ENCODE measurements around the gene SND1.

SND1 gene

DNA sequence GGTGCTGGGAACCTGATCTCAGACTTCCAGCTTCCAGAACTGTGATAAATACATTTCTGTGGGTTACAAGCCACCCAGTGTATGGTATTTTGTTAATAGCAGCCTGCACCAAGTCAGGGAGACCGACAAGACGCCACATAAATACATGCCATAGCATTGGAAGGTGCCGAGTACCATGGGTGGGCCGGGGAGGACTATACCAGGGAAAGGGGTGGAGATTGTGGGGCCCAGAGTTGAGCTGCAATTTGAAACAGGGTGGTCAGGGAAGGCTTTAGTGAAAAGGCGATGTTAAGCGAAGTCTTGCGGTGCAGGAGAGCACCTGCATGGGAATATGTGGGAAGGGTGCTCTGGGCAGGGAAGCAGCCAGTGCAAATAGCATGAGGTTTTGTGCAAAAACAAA lies 468.1 kb downstream of the SND1 start:
- ChIA-PET CTCF (no interaction called here), POLR2A (no interaction called here)
- TF ChIP-seq, protein P1, sequence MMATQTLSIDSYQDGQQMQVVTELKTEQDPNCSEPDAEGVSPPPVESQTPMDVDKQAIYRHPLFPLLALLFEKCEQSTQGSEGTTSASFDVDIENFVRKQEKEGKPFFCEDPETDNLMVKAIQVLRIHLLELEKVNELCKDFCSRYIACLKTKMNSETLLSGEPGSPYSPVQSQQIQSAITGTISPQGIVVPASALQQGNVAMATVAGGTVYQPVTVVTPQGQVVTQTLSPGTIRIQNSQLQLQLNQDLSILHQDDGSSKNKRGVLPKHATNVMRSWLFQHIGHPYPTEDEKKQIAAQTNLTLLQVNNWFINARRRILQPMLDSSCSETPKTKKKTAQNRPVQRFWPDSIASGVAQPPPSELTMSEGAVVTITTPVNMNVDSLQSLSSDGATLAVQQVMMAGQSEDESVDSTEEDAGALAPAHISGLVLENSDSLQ (IDR thresholded peaks at IDR 0.05) = no peak
- TF ChIP-seq CTBP1 (IDR thresholded peaks at IDR 0.05; ENCODE audit: borderline replicate concordance) = no peak
- TF ChIP-seq L3MBTL2 (conservative IDR thresholded peaks at IDR 0.05) = no peak
- TF ChIP-seq ARNT (IDR thresholded peaks at IDR 0.05) = no peak
- TF ChIP-seq FOXK2 (IDR thresholded peaks at IDR 0.05) = no peak
- TF ChIP-seq NFRKB (IDR thresholded peaks at IDR 0.05) = no peak
- no peak for TF ChIP-seq HDGF (IDR thresholded peaks at IDR 0.05; ENCODE audit: borderline replicate concordance)
- no peak for DNase-seq (ENCODE audit: extremely low spot score)

DNA sequence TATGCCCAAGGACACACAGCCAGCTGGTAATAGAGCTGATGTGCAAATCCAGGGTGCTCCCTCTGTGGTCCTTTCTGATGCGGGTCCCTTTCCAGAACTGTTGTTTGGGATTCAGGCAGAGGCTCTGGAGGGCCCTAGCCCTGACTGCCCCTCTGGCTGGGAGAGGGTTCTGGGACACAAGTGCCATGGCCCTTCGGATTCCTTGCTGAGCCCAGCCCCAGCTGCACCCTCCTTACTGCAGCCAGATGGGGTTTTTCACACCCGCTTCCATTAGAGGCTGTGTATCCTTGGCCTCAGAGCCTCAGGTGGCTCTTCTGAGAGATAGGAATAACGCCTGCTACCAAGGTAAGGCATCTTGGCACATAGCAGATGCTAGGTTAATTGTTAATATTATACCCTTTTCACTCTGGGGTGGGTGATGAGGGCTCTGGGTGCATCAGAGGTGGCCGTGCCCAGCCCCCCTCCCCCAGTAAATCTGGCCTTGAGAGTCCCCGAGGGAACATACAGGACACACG lies 469.0 kb downstream of the SND1 start:
- POLR2A ChIA-PET = no interaction called here
- CTCF ChIA-PET = interaction anchor here (0.6 kb wide), 1 partner anchor 10 kb away, joined by 3 read pairs; no protein-coding TSS in a partner anchor
- DNase-seq (ENCODE audit: extremely low spot score) = no peak
- TF ChIP-seq FOXK2 (IDR thresholded peaks at IDR 0.05) (no peak), L3MBTL2 (conservative IDR thresholded peaks at IDR 0.05) (no peak), HDGF (IDR thresholded peaks at IDR 0.05; ENCODE audit: borderline replicate concordance) (no peak), FOXA1 (IDR thresholded peaks at IDR 0.05) (no peak), SUZ12 (IDR thresholded peaks at IDR 0.05) (no peak), LEF1 (IDR thresholded peaks at IDR 0.05; ENCODE audit: borderline replicate concordance) (no peak), ELF4 (IDR thresholded peaks at IDR 0.05) (no peak), BHLHE40 (IDR thresholded peaks at IDR 0.05; ENCODE audit: borderline replicate concordance) (no peak), ZNF384 (IDR thresholded peaks at IDR 0.05) (no peak), ARNT (IDR thresholded peaks at IDR 0.05) (no peak), CTBP1 (IDR thresholded peaks at IDR 0.05; ENCODE audit: borderline replicate concordance) (no peak), FOXM1 (IDR thresholded peaks at IDR 0.05; ENCODE audit: borderline replicate concordance) (no peak), SP1 (IDR thresholded peaks at IDR 0.05) (no peak), NFRKB (IDR thresholded peaks at IDR 0.05) (no peak), TARDBP (IDR thresholded peaks at IDR 0.05) (no peak)
- TF ChIP-seq, protein P1 (IDR thresholded peaks at IDR 0.05) = no peak

- CTCF ChIA-PET = interaction anchor here (0.6 kb wide), 1 partner anchor 9 kb away, joined by 3 read pairs; no protein-coding TSS in a partner anchor
- no peak for TF ChIP-seq NFRKB (IDR thresholded peaks at IDR 0.05)
- no peak for TF ChIP-seq LEF1 (IDR thresholded peaks at IDR 0.05; ENCODE audit: borderline replicate concordance)
- no peak for TF ChIP-seq FOXK2 (IDR thresholded peaks at IDR 0.05)
- no peak for TF ChIP-seq ZNF384 (IDR thresholded peaks at IDR 0.05)
- TF ChIP-seq SP1 (IDR thresholded peaks at IDR 0.05) = no peak
- no peak for TF ChIP-seq BHLHE40 (IDR thresholded peaks at IDR 0.05; ENCODE audit: borderline replicate concordance)
- no peak for TF ChIP-seq ELF4 (IDR thresholded peaks at IDR 0.05)
- TF ChIP-seq, protein P1 (IDR thresholded peaks at IDR 0.05) = no peak
- TF ChIP-seq FOXA1 (IDR thresholded peaks at IDR 0.05) = no peak
- TF ChIP-seq L3MBTL2 (conservative IDR thresholded peaks at IDR 0.05) = no peak
- no peak for TF ChIP-seq SUZ12 (IDR thresholded peaks at IDR 0.05)
- no peak for TF ChIP-seq FOXM1 (IDR thresholded peaks at IDR 0.05; ENCODE audit: borderline replicate concordance)
- POLR2A ChIA-PET = no interaction called here
- no peak for DNase-seq (ENCODE audit: extremely low spot score)
Measured at GRCh38 chr7:128121711-128122530, 469.9 kb downstream of the SND1 start.

DNA sequence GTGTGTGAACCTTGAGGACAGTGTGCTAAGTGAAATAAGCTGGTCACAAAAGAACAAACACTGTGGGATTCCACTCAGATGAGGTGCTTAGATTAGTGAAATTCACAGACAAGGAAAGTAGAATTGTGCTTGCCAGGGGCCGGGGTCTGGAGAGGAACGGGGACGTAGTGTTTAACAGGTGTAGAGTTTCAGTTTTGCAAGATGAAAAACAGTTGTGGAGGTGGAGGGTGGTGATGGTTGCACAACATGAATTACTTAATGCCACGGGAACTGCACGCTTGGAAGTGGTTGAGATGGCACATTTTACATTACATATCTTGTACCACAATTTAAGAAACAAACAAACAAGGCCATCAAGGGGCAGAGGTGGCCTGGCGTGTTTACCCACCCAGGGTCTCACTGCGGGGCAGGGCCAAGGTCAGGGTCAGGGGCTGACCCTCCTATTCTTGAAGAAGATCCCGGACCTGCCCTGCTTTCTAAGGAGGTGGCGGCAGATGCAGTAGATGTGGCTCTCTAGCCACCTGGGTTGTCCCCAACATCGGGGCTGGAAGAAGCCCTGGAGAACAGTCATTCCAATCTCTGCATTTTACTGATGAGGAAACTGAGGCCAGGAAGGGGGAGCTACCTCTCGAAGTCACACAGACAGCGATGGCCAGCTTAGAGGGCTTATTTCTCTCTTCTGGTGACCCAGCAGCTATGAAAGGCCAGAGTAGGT lies 470.7 kb downstream of the SND1 start:
- DNase-seq (ENCODE audit: extremely low spot score) = no peak
- CTCF ChIA-PET = no interaction called here
- TF ChIP-seq ELF4 (IDR thresholded peaks at IDR 0.05) (no peak), FOXA1 (IDR thresholded peaks at IDR 0.05) (no peak), CTBP1 (IDR thresholded peaks at IDR 0.05; ENCODE audit: borderline replicate concordance) (no peak), FOXK2 (IDR thresholded peaks at IDR 0.05) (no peak), ARNT (IDR thresholded peaks at IDR 0.05) (no peak), SP1 (IDR thresholded peaks at IDR 0.05) (no peak), HDGF (IDR thresholded peaks at IDR 0.05; ENCODE audit: borderline replicate concordance) (no peak), ZNF384 (IDR thresholded peaks at IDR 0.05) (no peak), NFRKB (IDR thresholded peaks at IDR 0.05) (no peak), TARDBP (IDR thresholded peaks at IDR 0.05) (no peak), L3MBTL2 (conservative IDR thresholded peaks at IDR 0.05) (no peak)
- POLR2A ChIA-PET = no interaction called here

GRCh38 chr7:128123291-128124037 lies 471.5 kb downstream of the SND1 start:
- ChIA-PET CTCF (interaction anchor here (0.8 kb wide), 1 partner anchor 86 kb away, joined by 3 read pairs; no protein-coding TSS in a partner anchor), POLR2A (no interaction called here)
- no peak for TF ChIP-seq LEF1 (IDR thresholded peaks at IDR 0.05; ENCODE audit: borderline replicate concordance)
- TF ChIP-seq ZNF384 (IDR thresholded peaks at IDR 0.05) = no peak
- TF ChIP-seq SUZ12 (IDR thresholded peaks at IDR 0.05) = no peak
- TF ChIP-seq, protein P1 (IDR thresholded peaks at IDR 0.05) = no peak
- TF ChIP-seq BHLHE40 (IDR thresholded peaks at IDR 0.05; ENCODE audit: borderline replicate concordance) = no peak
- TF ChIP-seq L3MBTL2 (conservative IDR thresholded peaks at IDR 0.05) = no peak
- no peak for TF ChIP-seq HDGF (IDR thresholded peaks at IDR 0.05; ENCODE audit: borderline replicate concordance)
- TF ChIP-seq SP1 (IDR thresholded peaks at IDR 0.05) = no peak
- no peak for TF ChIP-seq ELF4 (IDR thresholded peaks at IDR 0.05)
- TF ChIP-seq FOXM1 (IDR thresholded peaks at IDR 0.05; ENCODE audit: borderline replicate concordance) = no peak
- TF ChIP-seq FOXK2 (IDR thresholded peaks at IDR 0.05) = no peak
- no peak for TF ChIP-seq TARDBP (IDR thresholded peaks at IDR 0.05)
- TF ChIP-seq CTBP1 (IDR thresholded peaks at IDR 0.05; ENCODE audit: borderline replicate concordance) = no peak
- TF ChIP-seq ARNT (IDR thresholded peaks at IDR 0.05) = no peak
- TF ChIP-seq FOXA1 (IDR thresholded peaks at IDR 0.05) = no peak
- no peak for TF ChIP-seq NFRKB (IDR thresholded peaks at IDR 0.05)
- no peak for DNase-seq (ENCODE audit: extremely low spot score)
